HG02798 (cell line): ENCODE results near the gene C5orf15.

Experiments
- ATAC-seq: cut with Tn5 transposase; IDR thresholded peaks from one replicate; pipeline ENCODE4 v1.9.1; 2021; ENCODE audit warnings: mild to moderate bottlenecking; ENCODE audit not compliant: unreplicated experiment, poor library complexity

The C5orf15 gene

DNA sequence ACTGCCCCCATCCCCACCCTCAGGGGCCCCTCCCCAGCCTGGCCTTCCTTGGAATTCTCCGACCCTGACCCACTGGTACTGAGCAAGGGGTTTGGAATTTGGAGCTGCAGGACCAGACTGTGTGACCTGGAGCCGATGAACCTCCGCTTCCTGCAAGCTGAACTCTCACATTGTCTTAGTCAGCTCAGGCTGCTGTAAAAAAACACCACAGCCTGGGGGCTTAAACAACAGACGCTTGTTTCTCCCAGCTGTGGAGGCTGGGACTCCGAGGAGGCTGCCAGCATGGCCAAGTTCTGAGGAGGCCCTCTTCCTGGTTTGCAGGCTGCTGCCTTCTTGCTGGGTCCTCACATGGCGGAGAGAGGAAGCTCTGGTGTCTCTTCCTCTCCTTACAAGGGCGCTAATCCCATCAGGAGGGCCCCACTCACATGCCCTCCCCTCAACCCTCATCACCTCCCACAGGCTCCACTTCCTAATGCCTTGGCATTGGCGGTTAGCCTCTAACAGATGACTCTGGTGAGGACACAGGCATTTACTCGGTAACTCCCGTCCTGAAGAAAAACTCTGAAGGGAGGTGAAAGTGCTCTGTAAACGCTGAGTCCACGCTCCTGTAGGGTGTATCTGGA is 42.4 kb downstream of the C5orf15 start:
- no peak for ATAC-seq

DNA sequence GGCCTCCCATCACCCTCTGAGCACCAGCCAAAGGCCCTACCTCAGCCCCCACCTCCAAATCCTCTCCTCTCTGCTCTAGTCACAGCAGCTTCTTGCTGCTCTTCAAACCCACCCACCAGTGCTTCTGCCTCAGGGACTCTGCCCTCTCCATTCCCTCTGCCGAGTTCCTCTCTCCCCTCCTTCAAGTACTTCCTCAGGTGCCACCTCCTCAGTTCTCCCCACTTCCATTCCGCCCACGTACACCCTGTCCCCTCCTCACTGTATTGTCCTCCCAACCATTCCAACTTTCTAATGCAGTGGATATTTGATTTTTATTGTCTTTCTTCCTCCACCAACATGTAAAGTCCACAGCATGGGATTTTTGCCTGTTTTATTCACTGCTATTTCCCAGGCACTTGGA is 43.2 kb downstream of the C5orf15 start:
- ATAC-seq: no peak

DNA sequence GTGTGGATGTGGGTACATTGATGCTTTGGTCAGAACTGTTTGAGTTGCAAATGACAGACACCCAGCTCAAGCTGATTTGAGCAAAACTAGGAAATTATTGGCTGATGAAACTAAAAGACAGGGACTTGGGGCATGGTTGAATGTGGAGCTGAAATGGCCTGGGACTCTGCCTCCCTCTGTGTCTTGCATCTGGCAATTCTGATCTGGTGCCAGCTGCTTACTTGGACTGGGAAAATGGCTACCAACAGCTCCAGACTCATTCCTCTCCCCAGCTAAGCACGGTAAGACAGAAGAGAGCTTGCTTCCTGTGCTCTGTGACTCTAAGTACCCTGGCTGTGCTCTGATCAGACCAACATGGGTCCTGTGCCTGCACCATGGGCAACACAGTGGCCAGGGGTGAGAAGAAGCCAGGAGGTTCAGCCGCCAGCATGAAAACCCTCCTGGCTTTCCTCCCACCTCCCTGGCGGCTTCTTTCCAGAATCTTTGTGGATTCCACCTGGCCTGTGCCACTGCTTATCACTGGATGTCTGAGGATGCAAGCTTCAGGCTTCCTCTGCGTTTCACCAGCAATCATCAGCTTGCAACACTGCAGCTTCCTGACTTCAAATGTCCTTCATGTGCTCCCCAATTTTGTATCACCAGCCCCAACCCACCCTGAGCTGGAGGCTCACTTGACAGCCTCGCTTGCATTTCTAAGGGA is 44.1 kb downstream of the C5orf15 start:
- ATAC-seq: no peak

DNA sequence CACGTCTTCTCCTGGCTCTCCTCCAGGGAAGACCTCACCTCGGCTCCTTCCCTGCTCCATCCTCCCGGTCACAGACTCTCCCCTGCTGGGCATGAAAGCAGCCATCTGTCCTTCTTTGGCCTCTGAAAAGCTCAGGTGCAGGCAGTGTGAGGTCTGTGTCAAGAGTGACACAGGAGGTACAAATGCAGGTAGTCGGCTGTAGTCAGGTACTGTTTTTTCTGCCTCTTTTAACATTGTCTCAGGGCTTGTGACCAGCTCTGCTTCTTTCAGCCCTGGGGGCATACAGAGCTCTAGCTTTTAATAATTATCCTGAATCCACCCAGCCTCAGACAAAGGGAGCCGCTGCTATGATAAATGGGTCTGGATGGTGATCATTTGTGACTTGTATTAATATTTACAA is 46.4 kb downstream of the C5orf15 start:
- ATAC-seq: no peak

DNA sequence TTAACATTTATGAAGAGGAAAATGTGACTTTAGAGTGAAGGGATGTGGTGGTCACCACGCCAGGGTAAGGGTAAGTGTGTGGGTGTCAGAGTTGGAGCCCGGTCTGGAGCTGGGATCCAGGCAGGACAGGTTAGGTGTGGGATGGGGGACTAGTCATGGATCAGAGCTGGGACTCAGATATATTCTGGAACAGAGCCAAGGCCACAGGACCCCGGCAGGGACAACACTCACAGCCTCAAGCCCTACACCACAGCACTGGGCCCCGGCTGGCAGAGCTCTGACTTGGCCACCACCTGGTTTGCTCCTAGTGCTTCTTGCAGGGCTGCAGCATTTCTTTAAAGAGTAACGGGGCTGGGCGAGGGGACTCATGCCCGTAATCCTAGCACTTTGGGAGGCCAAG is 47.4 kb downstream of the C5orf15 start:
- no peak for ATAC-seq

DNA sequence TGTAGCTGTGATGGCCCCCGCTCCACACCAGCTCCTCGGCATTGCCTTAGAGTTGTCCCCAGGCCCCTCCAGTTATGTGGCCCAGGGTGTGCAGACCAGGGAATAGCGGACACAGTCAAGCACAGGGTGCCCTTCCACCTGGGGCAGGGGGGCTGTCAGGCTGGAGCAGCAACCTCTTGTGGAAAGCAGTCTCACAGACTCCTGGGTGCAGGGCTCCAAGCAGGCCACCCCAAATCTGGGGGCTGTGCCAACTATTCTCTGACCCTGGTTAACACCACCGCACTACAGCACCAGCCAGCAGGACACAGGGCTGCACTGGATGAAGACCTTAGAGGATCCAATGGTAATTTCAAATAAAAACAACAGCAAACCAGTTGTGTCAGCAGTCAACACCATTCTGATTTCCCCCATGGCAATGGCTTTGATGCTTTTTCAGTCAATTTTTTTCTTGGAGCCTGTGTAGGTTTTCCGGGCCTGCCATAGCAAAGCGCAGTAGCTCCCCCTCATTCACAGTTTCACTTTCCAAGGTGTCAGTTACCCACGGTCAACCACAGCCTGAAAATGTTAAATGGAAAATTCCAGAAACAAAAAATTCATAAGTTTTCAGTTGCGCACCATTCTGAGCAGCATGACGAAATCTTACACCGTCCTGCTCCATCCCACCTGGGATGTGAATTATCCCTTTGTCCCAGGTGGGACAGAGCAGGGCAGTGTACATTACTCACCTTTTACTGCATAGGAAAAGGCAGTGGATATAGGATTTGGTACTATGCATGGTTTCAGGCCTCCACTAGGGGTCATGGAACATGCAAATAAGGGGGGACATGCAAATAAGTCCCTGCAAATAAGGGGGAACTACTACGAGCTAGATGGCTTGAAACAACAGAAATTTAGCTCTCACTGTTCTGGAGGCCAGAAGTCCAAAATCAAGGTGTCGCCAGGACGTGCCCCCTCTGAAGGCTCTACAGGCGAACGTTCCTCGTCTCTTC is 49.0 kb downstream of the C5orf15 start:
- no peak for ATAC-seq

DNA sequence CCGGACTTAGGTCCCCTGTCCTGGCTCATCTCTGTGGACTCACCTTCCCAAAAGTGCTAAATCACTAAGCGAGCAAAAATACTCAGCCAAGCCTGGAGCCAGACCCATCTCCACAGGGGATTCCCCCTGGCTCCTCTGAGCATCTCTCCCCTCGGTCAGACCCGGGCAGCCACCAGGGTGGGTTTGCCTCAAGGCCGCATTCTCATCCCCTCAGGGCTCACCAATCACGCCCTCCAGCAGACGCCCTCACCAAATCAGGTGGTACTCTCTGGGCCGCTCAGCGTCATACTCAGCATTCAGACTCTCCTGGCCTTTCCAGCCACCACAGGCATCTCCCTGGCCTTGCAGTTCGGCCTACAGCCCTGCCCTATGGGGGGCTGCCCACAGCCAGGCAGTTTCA is 49.7 kb downstream of the C5orf15 start:
- no peak for ATAC-seq

DNA sequence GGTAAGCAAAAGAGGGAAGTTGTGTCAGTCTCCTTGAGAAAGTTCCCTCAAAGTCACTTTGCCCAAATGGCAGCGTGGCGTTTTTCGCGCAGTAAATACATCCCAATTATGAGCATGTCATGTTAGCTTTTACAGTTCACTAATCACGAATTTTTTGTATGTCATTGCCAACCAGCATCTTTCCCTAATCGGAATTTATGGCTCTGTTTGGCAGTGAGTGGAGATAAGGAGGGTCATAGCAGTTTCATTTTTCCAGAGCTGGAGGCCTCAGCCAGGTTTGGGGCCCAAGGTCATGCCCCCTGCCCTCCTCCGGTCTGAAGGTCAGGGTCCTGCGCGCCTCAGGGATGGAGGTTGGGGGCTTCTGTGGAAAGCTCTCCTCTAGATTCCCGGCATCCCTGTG is 50.1 kb downstream of the C5orf15 start:
- no peak for ATAC-seq

DNA sequence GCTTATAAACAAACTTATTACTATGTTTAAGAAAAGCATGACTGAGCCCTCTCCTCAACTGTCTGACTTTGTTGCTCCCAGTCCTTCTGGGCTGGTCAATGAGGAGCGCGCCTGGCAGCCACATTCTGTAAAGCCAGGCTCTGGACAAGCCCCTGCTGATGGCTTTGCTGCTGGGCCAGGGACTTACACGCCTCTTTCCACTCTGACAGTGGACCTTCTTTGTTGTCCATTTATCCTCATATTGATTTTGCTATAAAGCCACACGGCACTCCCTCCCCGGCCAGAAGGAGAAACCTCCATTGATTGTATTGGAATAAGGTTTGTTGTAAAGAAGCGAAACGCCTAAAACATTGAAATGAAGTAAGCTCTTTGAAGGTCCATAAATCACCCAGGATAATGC is 50.6 kb downstream of the C5orf15 start:
- no peak for ATAC-seq

DNA sequence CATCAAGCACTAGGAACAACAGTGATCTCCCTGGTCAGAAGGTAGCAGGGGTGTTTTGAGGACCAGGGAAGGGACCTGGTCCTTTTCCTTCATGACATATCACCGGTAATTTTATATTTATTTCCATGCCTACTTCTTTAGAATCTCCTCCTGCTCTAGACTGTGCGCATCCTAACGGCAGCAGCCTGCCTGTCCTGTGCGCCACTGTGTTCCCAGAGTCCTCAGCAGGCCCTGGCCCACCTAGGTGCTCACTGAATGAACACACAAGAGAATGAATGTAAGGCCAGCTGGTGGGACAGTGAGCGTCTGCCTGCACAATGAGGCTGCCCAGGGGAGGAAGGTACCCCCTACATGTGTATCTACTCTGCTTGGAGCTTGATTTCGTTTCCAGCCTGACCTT is 51.5 kb downstream of the C5orf15 start:
- ATAC-seq: no peak

DNA sequence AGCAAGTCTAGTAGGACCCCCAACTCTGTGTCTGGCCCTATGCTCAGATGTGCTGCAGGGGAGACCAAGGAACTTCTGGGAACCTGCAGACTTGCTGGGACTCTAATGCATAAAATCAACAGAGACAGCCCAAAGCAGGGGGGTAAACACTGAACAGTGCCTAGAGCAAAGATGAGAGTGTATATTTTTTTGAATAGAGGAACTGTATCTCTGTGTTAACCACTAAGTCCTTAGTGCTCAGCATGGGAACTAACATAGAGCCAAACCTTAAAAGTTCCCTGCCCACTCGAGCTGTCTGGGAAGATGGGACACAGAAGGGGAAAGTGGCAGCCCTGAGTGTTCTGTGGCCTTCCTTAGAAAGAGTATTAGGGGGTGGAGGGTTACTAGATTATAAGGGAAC is 51.9 kb downstream of the C5orf15 start:
- ATAC-seq: no peak

DNA sequence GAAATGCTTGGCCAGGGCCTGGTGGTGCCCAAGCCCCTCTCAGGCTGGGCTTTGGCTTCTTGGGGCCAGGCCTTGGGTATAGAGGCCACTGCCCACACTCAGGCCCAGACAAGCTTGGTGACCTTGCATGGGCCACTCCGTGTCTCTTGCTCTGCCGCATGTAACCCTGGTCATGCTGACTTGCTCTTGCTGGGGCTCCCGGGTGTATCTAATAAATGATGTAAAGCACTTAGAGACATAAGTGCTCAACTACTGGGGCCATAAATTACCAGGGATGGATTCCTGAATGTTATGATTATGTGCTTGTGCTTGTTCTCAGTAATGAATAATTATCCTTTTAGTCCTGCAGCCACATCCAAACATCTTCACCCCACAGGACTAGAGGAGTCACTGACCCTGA is 54.0 kb downstream of the C5orf15 start:
- no peak for ATAC-seq

DNA sequence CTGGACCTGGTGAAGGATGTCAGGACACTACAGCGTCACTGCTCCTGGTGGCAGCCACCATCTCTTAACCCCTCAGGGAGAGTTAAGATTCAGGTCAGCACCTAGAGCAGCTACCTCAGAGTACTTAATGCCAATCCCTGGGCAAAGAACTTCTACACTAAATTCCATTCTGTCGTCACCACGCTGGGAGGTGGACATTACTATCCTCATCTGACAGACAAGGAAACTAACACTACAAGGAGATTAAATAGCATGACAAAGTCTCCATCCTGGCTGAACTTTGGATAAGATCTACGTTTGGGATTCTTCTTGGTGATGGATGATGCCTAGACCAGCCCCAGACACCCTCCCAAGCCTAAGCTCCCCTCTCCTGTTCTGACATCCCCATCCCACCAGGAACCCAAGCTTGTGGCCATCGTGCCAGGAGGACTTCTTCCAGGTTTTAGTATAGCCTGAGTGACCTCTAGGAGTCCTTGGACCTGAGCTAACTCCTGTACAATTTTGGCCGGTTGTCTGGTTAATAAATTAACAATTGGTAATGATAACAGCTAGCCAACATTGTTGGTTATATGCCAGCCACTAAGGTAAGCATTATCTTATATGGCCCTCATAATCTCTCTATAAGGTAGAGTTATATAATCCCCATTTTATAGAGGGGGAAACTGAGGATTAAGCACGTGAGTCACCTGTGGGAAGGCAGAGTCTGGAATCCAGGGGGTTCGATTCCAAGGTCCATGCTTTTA is 54.8 kb downstream of the C5orf15 start:
- no peak for ATAC-seq

DNA sequence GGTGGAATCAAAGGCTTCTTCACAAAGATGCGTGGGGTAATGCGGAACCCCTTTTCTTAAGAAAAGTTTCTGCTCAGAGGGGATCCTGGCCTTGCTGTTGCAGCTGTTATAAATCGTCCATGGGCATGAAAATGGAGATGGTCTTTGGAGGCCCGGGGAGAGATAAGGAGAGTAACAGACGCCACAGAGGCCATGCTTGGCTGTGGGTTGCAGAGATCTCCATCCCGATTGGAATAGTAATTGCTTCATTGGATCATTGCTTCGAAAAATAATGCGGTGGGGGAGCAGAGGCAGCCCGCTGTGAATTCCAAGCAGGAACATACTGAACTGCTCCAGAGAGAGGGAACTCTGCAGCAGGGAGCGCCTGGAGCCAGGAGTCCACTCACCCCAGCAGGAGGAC is 55.5 kb downstream of the C5orf15 start:
- ATAC-seq: no peak

DNA sequence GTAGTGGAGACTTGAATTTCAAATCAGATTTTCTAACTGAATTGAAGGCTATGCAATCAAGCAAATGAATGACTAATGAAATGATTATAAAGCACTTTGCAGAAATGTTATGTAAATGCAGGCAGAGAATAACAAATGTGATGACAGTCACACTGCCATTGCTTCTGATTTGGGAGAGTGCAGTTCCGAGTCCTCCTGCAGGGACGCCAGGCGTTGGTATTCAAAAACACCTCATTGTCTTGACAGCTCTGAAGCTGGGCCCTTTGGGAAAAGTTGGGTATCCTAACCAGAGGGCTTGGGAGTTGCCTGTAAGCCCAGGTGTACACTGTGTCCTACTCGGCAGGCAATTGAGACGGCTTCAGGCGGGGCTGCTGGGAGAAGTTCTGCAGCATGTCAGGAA is 57.9 kb downstream of the C5orf15 start:
- no peak for ATAC-seq

DNA sequence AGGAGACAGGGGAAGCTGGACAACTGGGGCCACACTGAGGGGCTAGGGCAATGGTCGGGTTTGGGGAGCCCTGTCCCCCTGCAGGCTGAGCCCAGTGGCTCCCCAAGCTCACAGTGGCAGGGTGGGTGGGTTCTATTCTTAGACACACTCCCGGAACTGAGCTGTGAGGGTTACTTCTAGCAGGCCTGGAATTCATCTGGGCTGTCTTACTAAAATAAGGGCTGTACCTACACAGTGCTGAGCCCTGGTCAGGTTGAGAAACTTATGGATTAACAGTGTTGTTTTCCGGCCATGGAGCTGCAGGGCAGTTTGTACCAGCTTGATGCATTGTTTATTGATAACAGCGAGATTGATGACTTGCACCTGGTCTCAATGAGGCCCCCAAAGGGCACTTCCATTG is 58.8 kb downstream of the C5orf15 start:
- ATAC-seq: no peak

DNA sequence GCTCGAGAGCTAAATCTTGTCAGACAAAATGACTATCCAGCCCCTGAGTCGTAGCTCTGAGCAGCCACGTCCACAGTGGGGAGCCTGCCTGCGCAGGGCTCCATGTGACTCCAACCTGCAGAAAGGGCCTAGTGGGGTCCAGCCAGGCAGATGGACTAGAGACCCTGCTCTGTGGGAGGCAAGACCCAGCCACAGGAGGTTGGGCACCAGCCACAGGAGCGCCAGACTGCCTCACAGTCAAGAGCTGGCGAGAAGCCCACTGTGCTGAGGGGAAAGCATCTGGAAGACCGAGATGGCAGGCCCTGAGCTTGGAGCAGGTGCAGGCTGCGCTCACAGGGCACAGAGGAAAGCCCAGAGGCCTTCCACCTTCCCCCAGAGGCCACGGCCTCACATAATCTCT is 61.4 kb downstream of the C5orf15 start:
- no peak for ATAC-seq

DNA sequence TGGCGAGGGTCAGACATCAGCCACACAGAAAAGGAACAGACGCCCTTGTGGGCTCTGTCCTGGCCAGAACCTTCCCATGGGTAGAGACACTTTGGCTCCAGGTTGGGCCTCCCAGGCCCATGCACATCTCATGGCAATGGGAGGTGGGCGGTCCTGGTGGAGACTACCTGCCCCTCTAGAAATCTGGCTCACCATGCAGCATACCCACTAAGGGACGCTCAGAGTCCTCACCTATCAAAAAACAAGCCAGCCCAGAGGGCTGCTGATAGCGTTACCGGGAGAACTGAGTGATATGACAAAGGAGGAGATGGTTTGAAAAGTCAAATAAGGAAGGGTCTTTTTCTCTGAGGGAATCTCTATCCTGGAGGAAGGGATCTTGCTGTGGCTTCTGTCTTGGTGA is 62.1 kb downstream of the C5orf15 start:
- ATAC-seq: no peak
